SW 1271 (cell line): ENCODE data around the gene C1orf198.

Experiments used
- DNase-seq, 2 experiments: peaks; one replicate each; lab custom pipeline; 2025; lab: John Stamatoyannopoulos, UW

Gene C1orf198

GRCh38 chr1:230832476-230832875 is 35.8 kb downstream of the C1orf198 start:
- no peak for DNase-seq

DNA sequence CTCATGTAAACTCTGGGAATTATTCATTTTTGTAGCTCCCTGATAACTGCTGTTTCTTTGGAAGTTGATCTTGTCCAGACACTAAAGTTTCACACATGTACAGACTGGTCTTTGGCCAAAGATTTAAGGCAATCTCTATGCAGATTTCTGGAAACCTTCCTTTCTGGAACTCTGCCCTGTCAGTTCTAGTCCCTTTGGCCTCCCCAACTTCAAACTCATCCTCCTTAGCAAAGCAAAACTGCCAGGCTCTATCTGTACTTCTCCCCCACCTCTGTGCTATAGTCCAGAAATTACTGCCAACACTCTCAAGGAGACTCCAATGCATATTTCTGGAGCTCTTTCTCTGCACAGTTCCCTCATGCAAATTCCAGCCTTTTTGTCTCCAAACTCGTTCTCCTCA is 36.5 kb downstream of the C1orf198 start:
- no peak for DNase-seq

- no peak for DNase-seq
Measured at GRCh38 chr1:230828421-230828820, 39.9 kb downstream of the C1orf198 start.

GRCh38 chr1:230827801-230828200 is 40.5 kb downstream of the C1orf198 start:
- DNase-seq = no peak

GRCh38 chr1:230827081-230827681 is 41.1 kb downstream of the C1orf198 start:
- DNase-seq = no peak

- DNase-seq = no peak
Measured at GRCh38 chr1:230826166-230826875, 42.0 kb downstream of the C1orf198 start.

DNA sequence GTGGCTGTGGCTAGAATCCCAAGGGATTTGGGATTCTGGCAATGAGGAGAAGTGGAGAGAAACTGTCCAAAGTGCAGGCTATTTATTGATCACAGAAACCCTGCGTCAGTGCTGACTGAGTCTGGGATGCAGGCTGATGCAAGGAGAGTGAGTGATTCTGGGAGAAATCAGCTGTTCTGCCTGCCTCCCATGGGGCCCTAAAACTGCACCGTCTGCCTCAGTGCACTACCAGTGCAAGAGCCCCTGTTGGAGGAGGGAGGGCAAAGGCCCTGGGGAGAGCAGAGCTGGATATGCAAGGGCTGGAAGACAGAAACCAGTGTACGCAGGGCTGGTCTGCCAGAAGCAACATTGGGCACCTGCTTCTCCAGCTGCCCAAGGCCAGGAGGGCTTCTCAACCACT is 42.6 kb downstream of the C1orf198 start:
- DNase-seq = no peak

GRCh38 chr1:230824919-230825721 is 43.2 kb downstream of the C1orf198 start:
- DNase-seq = no peak

DNA sequence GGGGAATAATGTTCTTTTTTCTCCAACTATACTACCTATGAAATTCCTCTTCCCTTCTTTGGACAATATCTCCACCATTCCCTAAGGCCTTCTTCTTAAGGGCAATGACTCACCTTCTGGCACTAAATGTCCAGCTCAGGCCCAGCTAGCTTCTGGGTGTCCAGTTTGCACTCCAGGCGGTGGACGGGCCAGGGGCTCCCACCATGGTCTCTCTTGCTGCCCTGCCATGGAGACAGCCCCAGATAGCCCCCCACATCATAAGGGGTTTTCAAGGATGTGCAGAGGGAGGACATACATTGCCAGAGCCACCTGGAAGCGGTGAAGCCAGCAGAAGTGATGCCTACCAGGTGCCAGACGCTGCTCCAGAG is 43.8 kb downstream of the C1orf198 start:
- DNase-seq = no peak

DNA sequence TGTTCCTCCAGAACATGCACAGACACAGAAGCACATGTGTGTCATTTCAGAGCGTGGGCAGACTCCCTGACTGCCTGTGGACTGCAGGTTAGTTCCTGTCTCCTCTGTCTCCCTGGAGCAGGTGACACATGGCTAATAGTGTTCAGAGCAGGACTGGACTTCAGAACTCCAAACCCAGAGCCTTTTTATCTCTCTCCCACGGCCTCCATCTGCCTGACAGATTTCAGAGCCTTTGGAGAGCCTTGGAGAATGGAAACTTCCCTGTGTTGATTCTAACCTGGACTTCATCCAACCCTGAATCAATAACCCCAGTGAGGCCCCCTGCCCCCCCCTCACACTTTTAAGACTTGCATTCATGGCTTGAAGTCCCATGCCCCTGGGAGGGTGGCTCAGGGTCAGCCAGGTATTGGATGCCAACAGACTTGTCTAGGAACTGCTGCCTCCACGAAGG is 44.4 kb downstream of the C1orf198 start:
- DNase-seq = no peak

DNA sequence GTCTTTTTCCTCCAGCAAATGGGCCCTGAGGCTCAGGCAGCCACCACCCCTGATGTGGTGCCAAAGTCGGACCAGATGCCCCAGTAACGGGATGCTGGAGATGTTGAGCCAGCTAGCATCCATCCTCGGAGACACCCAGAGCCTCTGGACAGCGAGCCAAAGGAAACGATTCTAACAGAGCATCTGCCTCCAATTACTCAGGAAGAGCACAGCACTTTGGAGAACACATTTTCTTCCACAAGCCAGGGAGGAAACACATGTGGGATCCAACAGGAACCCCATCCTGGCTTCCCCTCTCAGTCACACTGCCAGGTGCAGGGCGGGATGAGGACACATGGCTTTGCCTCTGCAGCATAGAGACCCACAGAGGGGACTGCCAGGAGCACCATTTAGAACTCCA is 44.9 kb downstream of the C1orf198 start:
- DNase-seq = no peak

GRCh38 chr1:230822092-230822581 is 46.2 kb downstream of the C1orf198 start:
- DNase-seq = no peak

DNA sequence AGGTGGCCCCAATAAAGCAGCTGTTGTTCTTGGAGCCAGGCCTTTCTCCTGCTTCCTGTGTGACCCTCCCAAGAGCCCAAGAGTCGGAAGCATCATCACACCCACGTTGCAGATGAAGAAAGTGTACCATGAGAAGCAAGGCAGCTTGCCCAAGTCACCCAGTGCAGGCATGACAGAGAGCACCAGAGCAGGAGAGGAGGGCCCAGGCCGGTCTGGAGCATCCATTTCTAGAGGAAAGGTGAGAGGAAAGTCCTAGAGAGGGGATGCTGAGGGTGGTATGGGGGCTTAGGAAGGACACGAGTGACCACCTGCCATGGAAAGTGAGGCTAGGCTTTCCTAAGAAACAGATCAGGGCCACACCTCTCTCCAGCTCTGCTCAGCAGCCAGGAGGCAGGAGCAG is 47.0 kb downstream of the C1orf198 start:
- no peak for DNase-seq

GRCh38 chr1:230820568-230820967 is 47.8 kb downstream of the C1orf198 start:
- no peak for DNase-seq

DNA sequence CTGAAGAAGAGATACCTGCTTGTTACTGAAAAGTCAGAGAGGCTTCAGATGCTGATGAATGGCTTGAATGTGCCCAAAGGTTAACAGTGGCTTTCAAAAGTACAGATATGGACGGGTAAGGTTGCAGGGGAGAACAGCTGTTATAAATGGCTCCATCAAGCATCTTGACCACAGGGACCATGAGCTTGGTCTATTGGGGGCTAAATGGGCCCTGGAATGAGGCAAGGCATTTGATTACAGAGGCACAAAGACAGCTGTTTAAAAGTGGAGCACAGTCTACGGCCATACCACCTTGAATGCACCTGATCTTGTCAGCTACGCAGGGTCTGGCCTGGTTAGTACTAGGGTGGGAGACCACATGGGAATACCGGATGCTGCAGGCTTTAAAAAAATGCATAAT is 48.3 kb downstream of the C1orf198 start:
- DNase-seq = no peak

DNA sequence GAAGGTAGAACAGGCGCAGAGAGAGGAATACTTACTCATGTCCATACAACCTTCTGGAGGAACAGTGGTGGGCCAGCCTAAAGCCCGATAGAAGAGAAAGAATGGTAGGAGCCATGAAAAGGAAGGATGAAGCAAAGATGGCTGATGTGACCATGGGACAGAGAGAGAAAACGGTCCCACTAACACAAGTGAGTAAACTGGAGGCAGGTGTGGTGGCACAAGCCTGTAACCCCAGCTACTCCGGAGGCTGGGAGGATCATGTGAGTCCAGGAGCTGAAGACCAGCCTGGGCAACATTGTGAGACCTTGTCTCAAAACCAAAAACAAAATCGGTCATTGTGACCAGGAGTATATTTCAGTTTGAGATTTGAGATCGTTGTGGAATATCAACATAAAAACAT is 49.4 kb downstream of the C1orf198 start:
- no peak for DNase-seq

GRCh38 chr1:230818367-230818766 is 50.0 kb downstream of the C1orf198 start:
- DNase-seq = no peak

DNA sequence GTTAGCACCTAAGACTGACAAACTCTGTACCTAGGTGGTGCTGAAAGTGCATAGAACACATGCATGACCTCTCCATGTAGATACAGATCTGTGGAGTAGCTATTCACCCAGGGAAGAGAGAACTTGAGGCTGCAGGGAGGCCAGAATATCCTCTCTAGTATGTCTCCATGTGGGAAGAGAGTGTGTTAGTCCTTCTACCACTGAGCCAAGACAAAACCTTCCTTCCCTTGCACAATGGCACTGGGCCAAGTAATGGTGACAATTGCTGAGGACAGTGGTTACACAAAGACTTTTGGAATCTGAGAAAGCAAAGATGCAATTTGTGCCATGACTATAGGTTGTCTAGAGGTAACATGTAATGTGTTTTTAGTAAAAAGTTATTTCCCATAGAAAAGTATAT is 52.3 kb downstream of the C1orf198 start:
- no peak for DNase-seq

DNA sequence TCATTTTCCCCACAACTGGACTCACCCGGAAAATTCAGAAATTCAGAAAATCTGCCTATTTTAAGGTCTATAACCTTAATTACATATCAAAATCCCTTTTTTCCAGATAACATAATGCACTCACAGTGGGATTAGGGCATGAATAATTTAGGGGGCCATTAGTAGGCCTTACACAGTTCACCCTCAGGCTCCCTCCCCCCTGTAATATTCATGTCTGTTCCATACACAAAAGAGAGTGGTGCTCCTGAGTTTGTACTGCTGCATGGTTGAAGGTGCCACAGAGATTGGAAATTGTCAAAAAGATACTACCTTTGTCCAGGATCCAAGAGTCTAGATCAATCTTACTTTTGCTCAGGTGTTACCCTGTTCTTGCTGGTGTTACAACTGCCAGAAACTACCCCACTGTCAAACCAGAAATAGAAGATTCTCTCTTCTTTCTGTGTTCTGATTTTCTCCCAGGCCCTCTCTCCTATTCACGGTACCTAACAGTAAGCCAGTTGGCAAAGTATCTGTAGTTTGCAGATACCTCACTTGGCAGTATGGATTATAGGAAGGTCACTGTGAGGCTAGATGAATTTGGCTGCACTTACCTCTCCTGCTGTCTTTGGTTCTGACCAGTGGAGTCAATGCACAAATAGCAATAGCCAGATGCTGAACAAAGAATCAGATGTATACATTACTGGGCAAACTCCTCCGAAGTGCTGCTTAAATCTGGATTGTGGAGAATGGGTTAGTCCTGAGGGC is 53.2 kb downstream of the C1orf198 start:
- DNase-seq = no peak

DNA sequence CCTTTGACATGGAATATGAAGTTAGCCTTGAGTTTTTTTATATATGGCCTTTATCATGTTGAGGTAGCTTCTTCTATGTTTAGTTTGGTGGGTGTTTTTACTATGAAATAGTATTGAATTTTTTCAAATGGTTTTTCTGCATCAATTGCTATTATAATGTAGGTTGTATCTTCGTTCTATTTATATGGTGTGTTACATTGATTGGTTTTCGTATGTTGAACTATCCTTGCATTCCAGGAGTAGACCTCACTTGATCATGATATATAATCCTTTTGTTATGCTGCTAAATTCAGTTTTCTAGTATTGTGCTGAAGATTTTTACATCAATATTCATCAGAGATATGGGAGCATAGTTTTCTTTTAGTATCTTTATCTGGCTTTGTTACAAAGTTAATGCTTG is 55.8 kb downstream of the C1orf198 start:
- no peak for DNase-seq

DNA sequence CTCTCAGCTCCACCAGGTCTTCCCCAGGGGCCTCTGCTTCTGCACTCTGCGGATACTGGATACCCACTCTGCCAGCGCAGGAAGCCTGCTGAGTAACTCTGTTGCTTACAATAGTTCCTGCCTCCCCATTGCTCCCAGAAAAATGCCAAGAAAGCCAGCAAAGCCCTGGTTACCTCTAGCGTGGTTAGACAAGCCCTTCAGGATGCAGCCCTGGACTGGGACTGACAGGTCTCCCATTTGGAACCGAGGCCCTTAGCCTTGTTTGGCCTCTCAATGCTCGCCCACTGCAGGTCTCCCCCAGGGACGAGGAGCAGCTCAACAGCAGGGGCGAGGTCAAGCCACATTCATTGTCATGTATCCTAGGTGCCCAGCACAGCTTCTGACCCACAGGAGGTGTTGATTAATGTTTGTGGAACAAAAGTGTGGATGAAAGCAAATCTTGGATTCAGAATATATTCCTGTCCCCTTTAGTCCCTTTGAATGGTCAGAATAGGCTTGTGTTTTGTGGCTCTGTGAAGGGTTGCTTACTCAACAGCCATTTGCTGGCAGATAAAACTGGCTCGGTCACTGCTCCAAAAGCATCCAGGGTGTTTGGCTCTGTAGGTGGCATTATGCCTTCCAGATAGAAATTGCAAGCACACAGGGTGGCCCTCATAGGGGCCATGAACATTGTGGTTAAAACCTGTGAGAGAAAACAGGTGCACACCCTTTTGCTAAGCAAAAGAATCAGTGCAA is 58.9 kb downstream of the C1orf198 start:
- no peak for DNase-seq
